T1000 (cell line): ENCODE results near the gene HYDIN.

Experiments used
- DNase-seq: peaks from one replicate; lab custom pipeline; 2025; ENCODE audit warnings: mixed read lengths; lab: John Stamatoyannopoulos, UW

The HYDIN gene

DNA sequence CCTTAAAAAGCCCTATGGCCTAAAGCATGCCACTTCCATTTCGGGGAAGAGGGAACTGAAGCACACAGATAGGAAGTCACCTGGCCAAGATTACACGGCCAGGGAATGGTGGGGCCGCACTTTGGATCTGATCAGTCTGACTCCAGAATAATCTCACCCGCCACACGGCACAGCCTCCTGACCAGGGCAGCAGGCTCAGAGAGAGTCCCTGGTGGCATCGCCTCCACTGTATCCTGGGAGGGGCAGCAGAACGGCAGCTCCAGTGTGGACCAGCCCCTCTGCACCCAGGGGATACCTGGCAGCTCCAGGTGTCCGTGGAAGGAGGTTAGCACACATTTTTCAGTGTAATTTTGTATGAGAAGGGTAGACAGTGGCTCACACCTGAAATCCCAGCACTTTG is 465.0 kb downstream of the HYDIN start:
- no peak for DNase-seq

DNA sequence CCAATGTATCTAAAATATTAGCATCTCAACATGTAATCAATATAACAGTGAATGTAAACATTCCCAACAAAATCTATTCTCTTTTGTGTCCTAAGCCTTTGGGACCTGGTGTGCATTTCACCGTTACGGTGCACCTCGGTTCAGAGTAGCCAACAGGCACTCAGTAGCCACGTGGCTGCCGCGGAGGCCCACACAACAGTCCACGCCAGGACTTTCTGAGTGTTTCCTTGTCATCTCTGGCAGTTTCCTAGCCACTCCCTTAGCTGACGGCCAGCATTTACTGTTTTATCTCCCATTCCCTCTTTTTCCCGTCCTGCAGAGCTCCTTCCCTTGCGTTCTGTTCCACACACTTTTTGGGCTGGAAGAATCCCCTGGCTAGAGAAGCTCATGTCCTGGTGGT is 465.9 kb downstream of the HYDIN start:
- DNase-seq = no peak

- DNase-seq = no peak
Observed at GRCh38 chr16:70760221-70760620, 470.3 kb downstream of the HYDIN start.

GRCh38 chr16:70759666-70760065 is 470.9 kb downstream of the HYDIN start:
- DNase-seq = no peak

GRCh38 chr16:70758786-70759185 is 471.7 kb downstream of the HYDIN start:
- no peak for DNase-seq
